CD4-positive, alpha-beta memory T cell (primary cell): ENCODE measurements around the gene LDB2. TPM values are rescaled to one million over a fixed set of nuclear protein-coding genes. Genes with fewer than 3 reads are reported as not detected.

ENCODE experiments used
- CTCF ChIA-PET: fragments of 350-600 bp; sonication (Branson Sonifier 250); formaldehyde crosslinking; loops from one replicate; lab custom pipeline; 2021; ENCODE audit warnings: inconsistent platforms; ENCODE audit not compliant: partially characterized antibody; lab: Charles Lee
- POLR2A ChIA-PET: fragments of 350-600 bp; sonication (Branson Sonifier 250); formaldehyde crosslinking; loops from one replicate; lab custom pipeline; 2021; ENCODE audit not compliant: partially characterized antibody; lab: Charles Lee
- DNase-seq, 5 donors: peaks; one replicate each; pipeline versions ENCODE4 v3.0.0 to v3.0.0-alpha.2; 2020 to 2022; ENCODE audit warnings: mixed read lengths in 1 of 5
- H3K27ac ChIP-seq: one replicate; pipeline ENCODE4 v1.7.0; 2013; ENCODE audit warnings: low read depth, low read length
- H3K27me3 ChIP-seq: 2 replicates; pipeline ENCODE4 v1.7.0; 2013; ENCODE audit warnings: mild to moderate bottlenecking, low read length, moderate library complexity; ENCODE audit not compliant: insufficient read depth
- H3K36me3 ChIP-seq: 2 replicates; pipeline ENCODE4 v1.7.0; 2013; ENCODE audit warnings: mild to moderate bottlenecking, low read length, moderate library complexity; ENCODE audit not compliant: insufficient read depth
- H3K4me1 ChIP-seq: 2 replicates; pipeline ENCODE4 v1.7.0; 2013; ENCODE audit warnings: mild to moderate bottlenecking, low read length, moderate library complexity; ENCODE audit not compliant: insufficient read depth
- H3K4me3 ChIP-seq, 2 donors: one replicate each; pipeline ENCODE4 v1.7.0; 2013; ENCODE audit warnings: low read length in 2 of 2, mild to moderate bottlenecking in 1 of 2
- H3K9me3 ChIP-seq, 2 donors: one replicate each; pipeline ENCODE4 v1.7.0; 2013; ENCODE audit warnings: low read length in 2 of 2, control low read depth in 1 of 2; ENCODE audit not compliant: control insufficient read depth in 1 of 2
- H3K27ac Mint-ChIP-seq, 7 donors: one replicate each; pipeline ENCODE4 v1.8.0; 2020 to 2021; ENCODE audit warnings: mixed read lengths in 7 of 7, mild to moderate bottlenecking in 6 of 7, inconsistent platforms in 3 of 7, moderate library complexity in 3 of 7
- H3K27me3 Mint-ChIP-seq, 2 donors: one replicate each; pipeline ENCODE4 v1.8.0; 2020 to 2021; ENCODE audit warnings: mixed read lengths in 2 of 2
- H3K36me3 Mint-ChIP-seq, 2 donors: one replicate each; pipeline ENCODE4 v1.8.0; 2020 to 2021; ENCODE audit warnings: mixed read lengths in 2 of 2, inconsistent platforms in 1 of 2, mild to moderate bottlenecking in 1 of 2
- H3K4me1 Mint-ChIP-seq, 4 donors: one replicate each; pipeline ENCODE4 v1.8.0; 2020 to 2021; ENCODE audit warnings: mixed read lengths in 4 of 4, mild to moderate bottlenecking in 1 of 4
- H3K4me3 Mint-ChIP-seq, 8 donors: one replicate each; pipeline ENCODE4 v1.8.0; 2020 to 2021; ENCODE audit warnings: mixed read lengths in 8 of 8, mild to moderate bottlenecking in 7 of 8, moderate library complexity in 6 of 8, inconsistent platforms in 3 of 8
- H3K9me3 Mint-ChIP-seq, 8 donors: one replicate each; pipeline ENCODE4 v1.8.0; 2020 to 2021; ENCODE audit warnings: mixed read lengths in 8 of 8, mild to moderate bottlenecking in 5 of 8, inconsistent platforms in 3 of 8, moderate library complexity in 1 of 8
- intact Hi-C: fragments of 100-400 bp; cut with micrococcal nuclease; formaldehyde crosslinking; loops from one replicate; pipeline ENCODE4 v1.15.1; 2023
- polyA plus RNA-seq, 2 donors: library from polyadenylated mRNA; unstranded; fragments of 300-500 nt; fragmentation: Illumina TruSeq; gene quantifications; one replicate each; pipeline ENCODE4 v1.2.3, GENCODE V29; 2021
- total RNA-seq, 2 experiments: library from RNA; stranded (reverse); gene quantifications; one replicate each; pipeline ENCODE4 v1.2.3, GENCODE V29; 2021

LDB2 gene
- total and polyA plus RNA-seq, 4 experiments from 2014 or later: not detected

- no peaks in the 10 kb centered on the region for H3K9me3 ChIP-seq
- Mint-ChIP-seq H3K27me3 (no peaks in the 10 kb centered on the region), H3K4me1 (no peaks in the 10 kb centered on the region), H3K27ac (no peak overlapping the region), H3K9me3 (peaks cover 0 to 4% (median 0%) of the 10 kb centered on the region in 8 donors), H3K4me3 (no peak overlapping the region), H3K36me3 (no peaks in the 10 kb centered on the region)
- no peaks in the 10 kb centered on the region for H3K27me3 ChIP-seq
- H3K4me1 ChIP-seq: no peaks in the 10 kb centered on the region
- DNase-seq: no peak
- no peaks in the 10 kb centered on the region for H3K36me3 ChIP-seq
- no peak overlapping the region for H3K27ac ChIP-seq
- no peak overlapping the region for H3K4me3 ChIP-seq
- ChIA-PET CTCF (no interaction called here), POLR2A (no interaction called here)
- intact Hi-C loops: no loop called here
These were observed 204.8 kb downstream of the LDB2 start for GRCh38 chr4:16693641-16694040.

GRCh38 chr4:16692961-16693506, 205.4 kb downstream of the LDB2 start:
- POLR2A ChIA-PET: no interaction called here
- H3K4me1 ChIP-seq: no peaks in the 10 kb centered on the region
- Mint-ChIP-seq H3K36me3 (no peaks in the 10 kb centered on the region), H3K9me3 (peaks cover 0 to 4% (median 0%) of the 10 kb centered on the region in 8 donors), H3K4me1 (no peaks in the 10 kb centered on the region), H3K4me3 (no peak overlapping the region), H3K27me3 (no peaks in the 10 kb centered on the region), H3K27ac (no peak overlapping the region)
- H3K27me3 ChIP-seq: no peaks in the 10 kb centered on the region
- H3K36me3 ChIP-seq: no peaks in the 10 kb centered on the region
- no peak for DNase-seq
- intact Hi-C loops: no loop called here
- H3K27ac ChIP-seq: no peak overlapping the region
- CTCF ChIA-PET: no interaction called here
- no peak overlapping the region for H3K4me3 ChIP-seq
- H3K9me3 ChIP-seq: no peaks in the 10 kb centered on the region

- Mint-ChIP-seq H3K36me3 (no peaks in the 10 kb centered on the region), H3K27me3 (no peaks in the 10 kb centered on the region), H3K4me1 (no peaks in the 10 kb centered on the region), H3K4me3 (no peak overlapping the region), H3K9me3 (peaks cover 0 to 2% (median 0%) of the 10 kb centered on the region in 8 donors), H3K27ac (no peak overlapping the region)
- intact Hi-C loops: no loop called here
- no peaks in the 10 kb centered on the region for H3K36me3 ChIP-seq
- ChIA-PET CTCF (no interaction called here), POLR2A (no interaction called here)
- DNase-seq: no peak
- H3K4me1 ChIP-seq: no peaks in the 10 kb centered on the region
- no peaks in the 10 kb centered on the region for H3K27me3 ChIP-seq
- H3K4me3 ChIP-seq: no peak overlapping the region
- H3K27ac ChIP-seq: no peak overlapping the region
- H3K9me3 ChIP-seq: no peaks in the 10 kb centered on the region
These were observed 205.9 kb downstream of the LDB2 start for GRCh38 chr4:16692524-16692923.

GRCh38 chr4:16692046-16692445, 206.4 kb downstream of the LDB2 start:
- CTCF ChIA-PET: no interaction called here
- Histone ChIP-seq H3K27me3 (no peaks in the 10 kb centered on the region), H3K36me3 (no peaks in the 10 kb centered on the region), H3K4me3 (no peak overlapping the region), H3K9me3 (no peaks in the 10 kb centered on the region), H3K4me1 (no peaks in the 10 kb centered on the region), H3K27ac (no peak overlapping the region)
- no peaks in the 10 kb centered on the region for H3K36me3 Mint-ChIP-seq
- H3K9me3 Mint-ChIP-seq: peaks cover 0 to 2% (median 0%) of the 10 kb centered on the region in 8 donors
- no peaks in the 10 kb centered on the region for H3K27me3 Mint-ChIP-seq
- POLR2A ChIA-PET: no interaction called here
- no peak for DNase-seq
- intact Hi-C loops: no loop called here
- H3K27ac Mint-ChIP-seq: no peak overlapping the region
- no peak overlapping the region for H3K4me3 Mint-ChIP-seq
- no peaks in the 10 kb centered on the region for H3K4me1 Mint-ChIP-seq

GRCh38 chr4:16691450-16691849, 207.0 kb downstream of the LDB2 start:
- no peak overlapping the region for H3K4me3 Mint-ChIP-seq
- no peak overlapping the region for H3K27ac ChIP-seq
- POLR2A ChIA-PET: no interaction called here
- H3K4me3 ChIP-seq: no peak overlapping the region
- H3K9me3 Mint-ChIP-seq: peaks cover 0 to 2% (median 0%) of the 10 kb centered on the region in 8 donors
- no peaks in the 10 kb centered on the region for H3K36me3 Mint-ChIP-seq
- no peaks in the 10 kb centered on the region for H3K4me1 Mint-ChIP-seq
- no peak overlapping the region for H3K27ac Mint-ChIP-seq
- H3K27me3 Mint-ChIP-seq: no peaks in the 10 kb centered on the region
- CTCF ChIA-PET: no interaction called here
- H3K27me3 ChIP-seq: no peaks in the 10 kb centered on the region
- DNase-seq: no peak
- intact Hi-C loops: no loop called here
- no peaks in the 10 kb centered on the region for H3K4me1 ChIP-seq
- no peaks in the 10 kb centered on the region for H3K9me3 ChIP-seq
- no peaks in the 10 kb centered on the region for H3K36me3 ChIP-seq

GRCh38 chr4:16687845-16688244, 210.6 kb downstream of the LDB2 start:
- H3K27me3 ChIP-seq: no peaks in the 10 kb centered on the region
- H3K27ac ChIP-seq: no peak overlapping the region
- DNase-seq: no peak
- H3K4me1 Mint-ChIP-seq: no peaks in the 10 kb centered on the region
- H3K27me3 Mint-ChIP-seq: no peaks in the 10 kb centered on the region
- H3K4me1 ChIP-seq: no peaks in the 10 kb centered on the region
- ChIA-PET CTCF (no interaction called here), POLR2A (no interaction called here)
- H3K9me3 Mint-ChIP-seq: peaks cover 0 to 2% (median 0%) of the 10 kb centered on the region in 8 donors
- H3K4me3 Mint-ChIP-seq: no peak overlapping the region
- H3K4me3 ChIP-seq: no peak overlapping the region
- intact Hi-C loops: no loop called here
- H3K9me3 ChIP-seq: no peaks in the 10 kb centered on the region
- H3K36me3 Mint-ChIP-seq: no peaks in the 10 kb centered on the region
- H3K27ac Mint-ChIP-seq: no peak overlapping the region
- H3K36me3 ChIP-seq: no peaks in the 10 kb centered on the region

- H3K36me3 Mint-ChIP-seq: no peaks in the 10 kb centered on the region
- Histone ChIP-seq H3K27me3 (no peaks in the 10 kb centered on the region), H3K4me3 (no peak overlapping the region), H3K27ac (no peak overlapping the region), H3K36me3 (no peaks in the 10 kb centered on the region), H3K4me1 (no peaks in the 10 kb centered on the region), H3K9me3 (no peaks in the 10 kb centered on the region)
- H3K4me3 Mint-ChIP-seq: no peak overlapping the region
- no peak overlapping the region for H3K27ac Mint-ChIP-seq
- H3K4me1 Mint-ChIP-seq: no peaks in the 10 kb centered on the region
- peaks cover 0 to 2% (median 0%) of the 10 kb centered on the region in 8 donors for H3K9me3 Mint-ChIP-seq
- DNase-seq: no peak
- ChIA-PET POLR2A (no interaction called here), CTCF (no interaction called here)
- intact Hi-C loops: no loop called here
- no peaks in the 10 kb centered on the region for H3K27me3 Mint-ChIP-seq
These were observed 211.4 kb downstream of the LDB2 start for GRCh38 chr4:16687011-16687410.

GRCh38 chr4:16686195-16686594, 212.2 kb downstream of the LDB2 start:
- H3K27ac Mint-ChIP-seq: no peak overlapping the region

More at GRCh38 chr4:16686195-16686594, 212.2 kb downstream of the LDB2 start:
- no peak for DNase-seq
- Histone ChIP-seq H3K27me3 (no peaks in the 10 kb centered on the region), H3K36me3 (no peaks in the 10 kb centered on the region), H3K9me3 (no peaks in the 10 kb centered on the region), H3K4me3 (no peak overlapping the region), H3K4me1 (no peaks in the 10 kb centered on the region), H3K27ac (no peak overlapping the region)
- Mint-ChIP-seq H3K9me3 (peaks cover 0 to 2% (median 0%) of the 10 kb centered on the region in 8 donors), H3K4me3 (no peak overlapping the region), H3K4me1 (no peaks in the 10 kb centered on the region), H3K27me3 (no peaks in the 10 kb centered on the region), H3K36me3 (no peaks in the 10 kb centered on the region)
- CTCF ChIA-PET: no interaction called here
- intact Hi-C loops: no loop called here
- POLR2A ChIA-PET: no interaction called here
